ENCODE data around the gene CRHR1. TPM values are rescaled to one million over a fixed set of nuclear protein-coding genes. Genes with fewer than 3 reads are reported as not detected.

CRHR1 gene
- not detected in 2 replicates for total RNA-seq (2014; rRNA removed; shearing (Covaris generic))

DNA sequence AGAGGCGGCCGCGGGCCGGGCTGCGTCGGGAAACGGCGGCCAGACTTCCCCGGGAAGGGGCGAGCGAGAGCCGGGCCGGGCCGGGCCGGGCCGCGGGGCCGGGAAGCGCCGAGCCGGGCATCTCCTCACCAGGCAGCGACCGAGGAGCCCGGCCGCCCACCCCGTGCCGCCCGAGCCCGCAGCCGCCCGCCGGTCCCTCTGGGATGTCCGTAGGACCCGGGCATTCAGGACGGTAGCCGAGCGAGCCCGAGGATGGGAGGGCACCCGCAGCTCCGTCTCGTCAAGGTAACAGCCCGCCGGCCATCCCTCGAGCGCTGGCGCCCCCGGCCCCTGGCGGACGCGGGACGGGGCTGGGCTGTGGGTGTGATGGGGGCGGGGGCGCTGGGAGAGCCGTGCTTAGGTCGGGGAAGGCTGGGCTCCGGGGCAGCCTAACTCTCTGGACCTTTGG, at the start of gene CRHR1:
CRHR1 (plus strand) TSS at position 28 of the 448 bp plus-strand sequence; CDS start at position 253, 225 bp downstream.

GRCh38 chr17:45844695-45845375, 60.7 kb downstream of the CRHR1 start, which contains the start of gene SPPL2C:
Gene SPPL2C (plus strand): TSS chr17:45844881. CDS start chr17:45844907, 26 bp downstream.

Other genes starting within 250 kb of the CRHR1 start
- gene SPPL2C, start 60.6 kb downstream of the CRHR1 start, total RNA-seq (2014; rRNA removed; shearing (Covaris generic)) = not detected in 2 replicates
- gene MAPT, start 110.2 kb downstream of the CRHR1 start, total RNA-seq (2014; rRNA removed; shearing (Covaris generic)) = 0.88 and 3.1 TPM in 2 replicates
- gene STH, start 214.9 kb downstream of the CRHR1 start, total RNA-seq (2014; rRNA removed; shearing (Covaris generic)) = not detected in 2 replicates

Data from A375 (cell line).